Activated CD4-positive, alpha-beta T cell treated with anti-CD3 and anti-CD28 coated beads, Interleukin-2, amount 50 U/mL, for 1 hour (primary cell): ENCODE data around the gene GDF9.
"Not testable (repeated sequence)": the region's sequence is repeated elsewhere in the genome, so short reads cannot be mapped to it uniquely, and the experiment has no call there.

Experiments
- DNase-seq: peaks from one replicate; pipeline ENCODE4 v3.0.0-alpha.2; 2020

Gene GDF9

GRCh38 chr5:132871459-132872284 is 5.4 kb upstream of the GDF9 start:
- no peak for DNase-seq

GRCh38 chr5:132870801-132871200 is 4.5 kb upstream of the GDF9 start:
- DNase-seq: no peak

- no peak for DNase-seq
Measured at GRCh38 chr5:132868754-132869153, 2.5 kb upstream of the GDF9 start.

GRCh38 chr5:132867046-132867451 is 780 bp upstream of the GDF9 start:
- DNase-seq: no peak

- DNase-seq: no peak
Measured at GRCh38 chr5:132865668-132866341, 464 bp downstream of the GDF9 start.

- no peak for DNase-seq
Measured at GRCh38 chr5:132860742-132861141, 5.5 kb downstream of the GDF9 start.

- DNase-seq: no peak
Measured at GRCh38 chr5:132859889-132860437, 6.3 kb downstream of the GDF9 start.

GRCh38 chr5:132856011-132856410 is 10.3 kb downstream of the GDF9 start:
- no peak for DNase-seq

GRCh38 chr5:132854992-132855391 is 11.3 kb downstream of the GDF9 start:
- not testable (repeated sequence) for DNase-seq

- DNase-seq: no peak
Measured at GRCh38 chr5:132854301-132854700, 12.0 kb downstream of the GDF9 start.

GRCh38 chr5:132853790-132854189 is 12.5 kb downstream of the GDF9 start:
- no peak for DNase-seq

GRCh38 chr5:132853323-132853722 is 12.9 kb downstream of the GDF9 start:
- DNase-seq: no peak

- no peak for DNase-seq
Measured at GRCh38 chr5:132850066-132850465, 16.2 kb downstream of the GDF9 start.

GRCh38 chr5:132849347-132849746 is 16.9 kb downstream of the GDF9 start:
- no peak for DNase-seq

GRCh38 chr5:132848270-132848669 is 18.0 kb downstream of the GDF9 start:
- no peak for DNase-seq

- DNase-seq: no peak
Measured at GRCh38 chr5:132841305-132841704, 25.0 kb downstream of the GDF9 start.

GRCh38 chr5:132840896-132841295 is 25.4 kb downstream of the GDF9 start:
- no peak for DNase-seq

- DNase-seq: no peak
Measured at GRCh38 chr5:132840313-132840712, 26.0 kb downstream of the GDF9 start.

GRCh38 chr5:132839426-132840301 is 26.6 kb downstream of the GDF9 start:
- no peak for DNase-seq

- DNase-seq: no peak
Measured at GRCh38 chr5:132838516-132839282, 27.6 kb downstream of the GDF9 start.

GRCh38 chr5:132837868-132838267 is 28.4 kb downstream of the GDF9 start:
- no peak for DNase-seq

- no peak for DNase-seq
Measured at GRCh38 chr5:132836852-132837251, 29.4 kb downstream of the GDF9 start.
